A549 (cell line): Measurements from ENCODE around the gene SMG6. TPM values are rescaled to one million over a fixed set of nuclear protein-coding genes. Genes with fewer than 3 reads are reported as not detected.

Experiments used
- ATAC-seq, 2 experiments: fragments of 200-7000 bp in 1 of 2; fragments of >200 bp in 1 of 2; cut with Nextera tagmentation in 1 of 2; cut with Tn5 transposase in 1 of 2; 3 replicates each; pipeline versions ENCODE4 v1.8.0 to v1.9.1; 2018 to 2020; ENCODE audit warnings: mild to moderate bottlenecking in 1 of 2, moderate library complexity in 1 of 2
- CTCF ChIA-PET: fragments of 300-600 bp; sonication (Branson Sonifier 250); formaldehyde crosslinking; extraction: SDS; loops from one replicate; lab custom pipeline; 2021; ENCODE audit warnings: antibody characterized with exemption, inconsistent platforms; lab: Yijun Ruan, JAX
- POLR2A ChIA-PET: fragments of 350-600 bp; formaldehyde crosslinking; extraction: SDS; loops from one replicate; lab custom pipeline; 2021; ENCODE audit warnings: antibody characterized with exemption, inconsistent platforms; lab: Yijun Ruan, JAX
- DNase-seq, 2 experiments: peaks; one replicate each; pipeline versions ENCODE4 v3.0.0 to v3.0.0-alpha.2; 2011 to 2016; ENCODE audit warnings: low read depth in 1 of 2, low spot score in 1 of 2
- FAIRE-seq: peaks from 2 replicates; lab custom pipeline; 2011; peaks lifted over from hg19 to GRCh38; lab: Jason Lieb, UNC
- H3K27ac ChIP-seq, 2 experiments: fragments of >200 bp; sonication (Bioruptor Twin); formaldehyde crosslinking; 3 replicates each; pipeline ENCODE4 v1.5.1; 2016 to 2017
- H3K4me1 ChIP-seq: fragments of >200 bp; sonication (Bioruptor Twin); formaldehyde crosslinking; 3 replicates; pipeline ENCODE4 v1.6.1; 2016
- H3K4me2 ChIP-seq: fragments of >200 bp; sonication (Bioruptor Twin); formaldehyde crosslinking; 3 replicates; pipeline ENCODE4 v1.6.1; 2016
- H3K4me3 ChIP-seq: fragments of >200 bp; sonication (Bioruptor Twin); formaldehyde crosslinking; 3 replicates; pipeline ENCODE4 v1.5.1; 2016
- H3K9me3 ChIP-seq: fragments of >200 bp; sonication (Bioruptor Twin); formaldehyde crosslinking; 3 replicates; pipeline ENCODE4 v1.6.1; 2016
- BCL3 ChIP-seq: fragments of >200 bp; sonication (Bioruptor Twin); formaldehyde crosslinking; IDR thresholded peaks from 3 replicates; pipeline ENCODE4 v1.6.1; 2016
- CBX2 ChIP-seq: fragments of 200-600 bp; sonication (generic); IDR thresholded peaks from 2 replicates; pipeline ENCODE4 v1.6.1; 2016; ENCODE audit warnings: low read depth, mild to moderate bottlenecking, borderline replicate concordance
- CBX8 ChIP-seq: fragments of 200-600 bp; sonication (generic); IDR thresholded peaks from 2 replicates; pipeline ENCODE4 v1.6.1; 2016
- CEBPB ChIP-seq, 2 experiments: fragments of >200 bp in 1 of 2; sonication (Bioruptor Twin) in 1 of 2; formaldehyde crosslinking in 1 of 2; IDR thresholded peaks; 2 replicates each; pipeline ENCODE4 v1.6.1; 2012 to 2016
- CHD4 ChIP-seq: fragments of 200-600 bp; sonication (generic); IDR thresholded peaks from 2 replicates; pipeline ENCODE4 v1.6.1; 2016; ENCODE audit warnings: antibody characterized with exemption, mild to moderate bottlenecking, borderline replicate concordance
- CTCF ChIP-seq: fragments of >200 bp; sonication (Bioruptor Twin); formaldehyde crosslinking; IDR thresholded peaks from 3 replicates; pipeline ENCODE4 v1.5.1; 2016
- EHF ChIP-seq: fragments of 250-450 bp; sonication (Bioruptor Pico); IDR thresholded peaks from 2 replicates; pipeline ENCODE4 v1.5.0; 2020; ENCODE audit warnings: mild to moderate bottlenecking
- FOSB ChIP-seq: fragments of 250-450 bp; sonication (Bioruptor Pico); IDR thresholded peaks from 2 replicates; pipeline ENCODE4 v1.5.0; 2020; ENCODE audit warnings: mild to moderate bottlenecking, moderate library complexity
- FOXS1 ChIP-seq: fragments of 250-450 bp; sonication (Bioruptor Pico); IDR thresholded peaks from 2 replicates; pipeline ENCODE4 v1.5.0; 2020; ENCODE audit warnings: mild to moderate bottlenecking, moderate library complexity
- HOXA7 ChIP-seq: fragments of 250-450 bp; sonication (Bioruptor Pico); IDR thresholded peaks from 2 replicates; pipeline ENCODE4 v1.5.0; 2020; ENCODE audit warnings: mild to moderate bottlenecking, moderate library complexity
- JUNB ChIP-seq: fragments of >200 bp; sonication (Bioruptor Twin); formaldehyde crosslinking; IDR thresholded peaks from 2 replicates; pipeline ENCODE4 v1.6.1; 2016
- KDM1A ChIP-seq: fragments of 200-600 bp; sonication (generic); IDR thresholded peaks from 2 replicates; pipeline ENCODE4 v1.6.1; 2016; ENCODE audit warnings: low read depth, mild to moderate bottlenecking
- MYC ChIP-seq: IDR thresholded peaks from 2 replicates; pipeline ENCODE4 v1.6.1; 2012; ENCODE audit warnings: mild to moderate bottlenecking, inconsistent platforms, low read length, improper control_type of control experiment, borderline replicate concordance
- NFE2L2 ChIP-seq: fragments of 150-350 bp; conservative IDR thresholded peaks from 2 replicates; pipeline ENCODE4 v1.6.1; 2014; ENCODE audit warnings: low read length
- NPAS2 ChIP-seq: fragments of 250-450 bp; sonication (Bioruptor Pico); IDR thresholded peaks from 2 replicates; pipeline ENCODE4 v1.8.0; 2022; ENCODE audit warnings: mild to moderate bottlenecking, moderate library complexity, borderline replicate concordance
- POLR2A ChIP-seq: IDR thresholded peaks from 2 replicates; pipeline ENCODE4 v1.6.1; 2012; ENCODE audit warnings: mild to moderate bottlenecking, low read length
- POLR2AphosphoS2 ChIP-seq: conservative IDR thresholded peaks from 2 replicates; pipeline ENCODE4 v1.6.1; 2012; ENCODE audit warnings: low read length, improper control_type of control experiment, inconsistent platforms
- RARB ChIP-seq: fragments of 250-450 bp; sonication (Bioruptor Pico); IDR thresholded peaks from 2 replicates; pipeline ENCODE4 v1.8.0; 2021; ENCODE audit warnings: mild to moderate bottlenecking, moderate library complexity
- RNF2 ChIP-seq: fragments of 200-600 bp; sonication (generic); IDR thresholded peaks from 2 replicates; pipeline ENCODE4 v1.6.1; 2016; ENCODE audit warnings: low read depth, mild to moderate bottlenecking, antibody characterized with exemption, moderate library complexity, borderline replicate concordance
- SMC3 ChIP-seq: fragments of >200 bp; sonication (Bioruptor Twin); formaldehyde crosslinking; IDR thresholded peaks from 3 replicates; pipeline ENCODE4 v1.6.1; 2018; ENCODE audit warnings: inconsistent platforms
- SREBF2 ChIP-seq: fragments of 450-650 bp; IDR thresholded peaks from 2 replicates; pipeline ENCODE4 v1.6.1; 2014; ENCODE audit warnings: mild to moderate bottlenecking, moderate library complexity
- TP53 ChIP-seq: fragments of 250-450 bp; sonication (Bioruptor Pico); IDR thresholded peaks from 2 replicates; pipeline ENCODE4 v1.5.0; 2021; ENCODE audit warnings: mild to moderate bottlenecking, moderate library complexity
- USF2 ChIP-seq: fragments of 450-650 bp; IDR thresholded peaks from 2 replicates; pipeline ENCODE4 v1.6.1; 2014; ENCODE audit warnings: antibody characterized with exemption
- ZC3H11A ChIP-seq: fragments of 450-650 bp; IDR thresholded peaks from 2 replicates; pipeline ENCODE4 v1.6.1; 2014; ENCODE audit warnings: antibody characterized with exemption, mild to moderate bottlenecking
- ZSCAN20 ChIP-seq: fragments of 250-450 bp; sonication (Bioruptor Pico); IDR thresholded peaks from 2 replicates; pipeline ENCODE4 v1.8.0; 2022; ENCODE audit warnings: mild to moderate bottlenecking, moderate library complexity
- WGBS: methylation state at CpG from one replicate; pipeline ENCODE4 v1.1.6; 2017; ENCODE audit errors: missing lambda C conversion rate; 5-methylcytosine and 5-hydroxymethylcytosine counted together
- polyA plus RNA-seq, 4 experiments: library from polyadenylated mRNA; depleted of rRNA in 3 of 4; stranded (reverse); fragments of >200 nt; fragmentation: RNase III in 1 of 4; extraction: RNeasy Plus Mini Kit Qiagen cat#74134 plus additional on column Dnase treatment in 1 of 4; gene quantifications; 2 replicates in 3 of 4; 3 replicates in 1 of 4; pipeline ENCODE4 v1.2.3, GENCODE V29; 2011 to 2017
- TF ChIP-seq, protein P1 (sequence below): fragments of 250-450 bp; sonication (Bioruptor Pico); IDR thresholded peaks from 2 replicates; pipeline ENCODE4 v1.5.0; 2020; ENCODE audit warnings: low read depth, mild to moderate bottlenecking, moderate library complexity
- TF ChIP-seq, protein P2 (sequence below): fragments of 250-450 bp; sonication (Bioruptor Pico); IDR thresholded peaks from 2 replicates; pipeline ENCODE4 v1.5.0; 2021; ENCODE audit warnings: mild to moderate bottlenecking, moderate library complexity, borderline replicate concordance
- TF ChIP-seq, protein P3 (sequence below): IDR thresholded peaks from 2 replicates; pipeline ENCODE4 v1.6.1; 2012

Gene SMG6
- polyA plus RNA-seq, 2 of the 4 experiments (the other 2 are of a cell fraction) = 4.7 to 17.0 TPM

DNA sequence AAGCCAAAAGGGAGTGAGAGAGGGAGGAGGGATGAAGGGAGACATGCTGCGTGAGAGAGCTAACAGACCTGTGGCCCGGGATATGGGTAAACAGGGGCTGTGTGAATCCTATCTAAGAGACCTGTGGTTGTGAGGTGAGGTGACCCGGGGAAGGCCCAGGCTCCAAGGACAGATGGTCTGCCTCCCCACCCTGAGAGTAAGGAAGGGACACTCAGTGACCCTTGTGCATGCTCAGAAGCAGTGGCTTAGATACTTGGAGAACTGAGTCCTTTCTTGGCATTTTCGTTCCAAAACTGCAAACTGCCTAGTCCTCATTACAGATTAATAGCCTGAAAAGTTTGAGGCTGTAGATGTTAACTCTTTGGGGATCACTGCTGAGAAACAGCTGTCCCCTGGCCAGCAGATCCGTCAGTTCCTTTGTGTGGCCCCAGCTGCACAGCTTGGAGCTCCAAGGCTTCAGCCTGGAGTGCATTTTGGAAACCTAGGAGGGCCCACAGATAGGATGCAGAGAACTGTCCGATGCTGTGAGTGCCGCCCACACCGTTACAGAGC, 121.6 kb downstream of the SMG6 start:
- H3K4me1 ChIP-seq = no peaks in the 10 kb centered on the region
- ATAC-seq = no peak
- ChIA-PET CTCF (interaction anchor here (0.9 to 2.6 kb wide), 7 partner anchors 19 to 127 kb away, joined by 3 to 13 read pairs (median 3); partner anchors contain the start of gene HIC1), POLR2A (no interaction called here)
- H3K9me3 ChIP-seq = no peaks in the 10 kb centered on the region
- no peak for FAIRE-seq
- DNase-seq = no peak
- WGBS = 91% methylated on average over 8 of the region's 8 CpGs
- TF ChIP-seq, protein P1, sequence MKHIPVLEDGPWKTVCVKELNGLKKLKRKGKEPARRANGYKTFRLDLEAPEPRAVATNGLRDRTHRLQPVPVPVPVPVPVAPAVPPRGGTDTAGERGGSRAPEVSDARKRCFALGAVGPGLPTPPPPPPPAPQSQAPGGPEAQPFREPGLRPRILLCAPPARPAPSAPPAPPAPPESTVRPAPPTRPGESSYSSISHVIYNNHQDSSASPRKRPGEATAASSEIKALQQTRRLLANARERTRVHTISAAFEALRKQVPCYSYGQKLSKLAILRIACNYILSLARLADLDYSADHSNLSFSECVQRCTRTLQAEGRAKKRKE (CRISPR knock-in tag) = no peak
- TF ChIP-seq FOXS1 (no peak), POLR2A (no peak), CBX8 (no peak), HOXA7 (no peak), NPAS2 (no peak), USF2 (no peak), SREBF2 (no peak), CHD4 (no peak), POLR2AphosphoS2 (no peak), TP53 (CRISPR knock-in tag) (no peak), FOSB (no peak), CTCF (no peak), ZC3H11A (no peak), NFE2L2 (no peak)
- TF ChIP-seq, protein P2, sequence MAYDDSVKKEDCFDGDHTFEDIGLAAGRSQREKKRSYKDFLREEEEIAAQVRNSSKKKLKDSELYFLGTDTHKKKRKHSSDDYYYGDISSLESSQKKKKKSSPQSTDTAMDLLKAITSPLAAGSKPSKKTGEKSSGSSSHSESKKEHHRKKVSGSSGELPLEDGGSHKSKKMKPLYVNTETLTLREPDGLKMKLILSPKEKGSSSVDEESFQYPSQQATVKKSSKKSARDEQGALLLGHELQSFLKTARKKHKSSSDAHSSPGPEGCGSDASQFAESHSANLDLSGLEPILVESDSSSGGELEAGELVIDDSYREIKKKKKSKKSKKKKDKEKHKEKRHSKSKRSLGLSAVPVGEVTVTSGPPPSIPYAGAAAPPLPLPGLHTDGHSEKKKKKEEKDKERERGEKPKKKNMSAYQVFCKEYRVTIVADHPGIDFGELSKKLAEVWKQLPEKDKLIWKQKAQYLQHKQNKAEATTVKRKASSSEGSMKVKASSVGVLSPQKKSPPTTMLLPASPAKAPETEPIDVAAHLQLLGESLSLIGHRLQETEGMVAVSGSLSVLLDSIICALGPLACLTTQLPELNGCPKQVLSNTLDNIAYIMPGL = no peak
- no peak overlapping the region for H3K4me2 ChIP-seq
- no peak overlapping the region for H3K4me3 ChIP-seq
- no peak overlapping the region for H3K27ac ChIP-seq

DNA sequence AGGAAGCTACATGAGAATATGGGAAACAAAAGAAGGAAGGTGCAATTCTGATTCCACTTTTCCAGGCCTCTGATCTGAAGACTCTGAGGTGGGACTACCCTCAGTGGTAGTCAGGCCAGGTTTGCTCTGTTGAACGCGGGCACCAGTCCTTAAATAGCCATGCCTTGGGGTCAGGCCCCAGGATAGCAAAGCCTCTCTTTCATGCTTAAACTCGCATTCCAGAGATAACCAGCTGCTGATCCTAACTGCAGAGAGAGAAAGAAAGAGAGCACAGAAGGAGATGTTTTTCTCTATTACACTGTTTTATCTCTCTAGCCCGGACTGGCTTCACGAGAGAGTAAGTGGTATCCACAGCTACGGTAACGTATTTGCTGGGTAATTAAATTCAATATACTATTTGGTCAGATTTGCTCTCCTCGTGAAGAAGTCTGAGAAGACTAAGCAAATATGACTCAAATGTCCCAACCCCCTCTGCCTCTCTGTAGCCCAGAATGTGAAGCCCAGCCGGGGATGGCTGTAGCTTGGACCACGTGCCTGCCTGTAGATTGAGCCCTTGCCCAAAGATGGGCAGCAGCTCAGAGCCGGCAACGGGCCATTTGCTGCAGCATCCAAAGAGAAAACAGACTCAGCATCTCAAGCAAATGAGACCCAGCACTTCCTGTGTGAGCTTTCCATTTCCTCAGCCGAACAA, 122.2 kb downstream of the SMG6 start:
- 88% methylated on average over 13 of the region's 13 CpGs for WGBS
- no peaks in the 10 kb centered on the region for H3K9me3 ChIP-seq
- no peak for DNase-seq
- no peak for TF ChIP-seq RNF2
- TF ChIP-seq, protein P2 = no peak
- TF ChIP-seq ZC3H11A = no peak
- TF ChIP-seq CBX2 = no peak
- TF ChIP-seq ZSCAN20 (CRISPR knock-in tag) = no peak
- TF ChIP-seq BCL3 = no peak
- TF ChIP-seq HOXA7 = no peak
- TF ChIP-seq EHF (CRISPR knock-in tag) = no peak
- no peak for TF ChIP-seq RARB (CRISPR knock-in tag)
- TF ChIP-seq FOXS1 = no peak
- TF ChIP-seq MYC = no peak
- TF ChIP-seq CBX8 = no peak
- TF ChIP-seq SMC3 = no peak
- no peak for TF ChIP-seq KDM1A
- TF ChIP-seq CEBPB (IDR thresholded peaks at IDR 0.05) = no peak
- no peak for TF ChIP-seq POLR2A
- TF ChIP-seq CHD4 = no peak
- TF ChIP-seq JUNB = no peak
- TF ChIP-seq, protein P3, sequence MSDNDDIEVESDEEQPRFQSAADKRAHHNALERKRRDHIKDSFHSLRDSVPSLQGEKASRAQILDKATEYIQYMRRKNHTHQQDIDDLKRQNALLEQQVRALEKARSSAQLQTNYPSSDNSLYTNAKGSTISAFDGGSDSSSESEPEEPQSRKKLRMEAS = no peak
- TF ChIP-seq, all 56 proteins: peak for 0
- FAIRE-seq = no peak
- no peak overlapping the region for H3K27ac ChIP-seq
- ChIA-PET POLR2A (no interaction called here), CTCF (interaction anchor here (0.9 to 2.6 kb wide), 7 partner anchors 18 to 126 kb away, joined by 3 to 13 read pairs (median 3); partner anchors contain the start of gene HIC1)
- no peak for ATAC-seq
- H3K4me2 ChIP-seq = no peak overlapping the region
- no peak overlapping the region for H3K4me3 ChIP-seq
- no peaks in the 10 kb centered on the region for H3K4me1 ChIP-seq
